HG03159 (cell line): ENCODE results near the gene RNF138.
"Not testable (repeated sequence)": the region's sequence is repeated elsewhere in the genome, so short reads cannot be mapped to it uniquely, and the experiment has no call there.

Experiments
- ATAC-seq: cut with Tn5 transposase; IDR thresholded peaks from one replicate; pipeline ENCODE4 v1.9.1; 2021; ENCODE audit warnings: mild to moderate bottlenecking, moderate library complexity; ENCODE audit not compliant: unreplicated experiment

The RNF138 gene

GRCh38 chr18:32095192-32095899 lies 3.7 kb downstream of the RNF138 start:
- no peak for ATAC-seq

- no peak for ATAC-seq
These were observed 4.2 kb downstream of the RNF138 start for GRCh38 chr18:32095900-32096229.

- no peak for ATAC-seq
These were observed 5.3 kb downstream of the RNF138 start for GRCh38 chr18:32096946-32097345.

GRCh38 chr18:32104516-32104915 lies 12.8 kb downstream of the RNF138 start:
- ATAC-seq: no peak

- ATAC-seq: no peak
These were observed 18.3 kb downstream of the RNF138 start for GRCh38 chr18:32110005-32110404.

GRCh38 chr18:32111706-32112105 lies 20.0 kb downstream of the RNF138 start:
- no peak for ATAC-seq

- ATAC-seq: no peak
These were observed 21.2 kb downstream of the RNF138 start for GRCh38 chr18:32112826-32113225.

- ATAC-seq: no peak
These were observed 22.7 kb downstream of the RNF138 start for GRCh38 chr18:32114293-32114942.

- no peak for ATAC-seq
These were observed 30.4 kb downstream of the RNF138 start for GRCh38 chr18:32122039-32122438.

GRCh38 chr18:32126538-32126937 lies 34.9 kb downstream of the RNF138 start:
- ATAC-seq: no peak

GRCh38 chr18:32135625-32136024 lies 44.0 kb downstream of the RNF138 start:
- ATAC-seq: no peak

- ATAC-seq: no peak
These were observed 46.8 kb downstream of the RNF138 start for GRCh38 chr18:32138332-32138982.

GRCh38 chr18:32139835-32140283 lies 48.2 kb downstream of the RNF138 start:
- no peak for ATAC-seq

GRCh38 chr18:32148185-32148870 lies 56.7 kb downstream of the RNF138 start:
- ATAC-seq: no peak

- ATAC-seq: peak; percentile 84
These were observed 61.2 kb downstream of the RNF138 start for GRCh38 chr18:32152705-32153448.

GRCh38 chr18:32156855-32157254 lies 65.2 kb downstream of the RNF138 start:
- no peak for ATAC-seq

GRCh38 chr18:32157580-32157979 lies 65.9 kb downstream of the RNF138 start:
- no peak for ATAC-seq

- ATAC-seq: peak; percentile 94
These were observed 66.5 kb downstream of the RNF138 start for GRCh38 chr18:32158108-32158624.

GRCh38 chr18:32158631-32159030 lies 67.0 kb downstream of the RNF138 start:
- not testable (repeated sequence) for ATAC-seq

- no peak for ATAC-seq
These were observed 68.9 kb downstream of the RNF138 start for GRCh38 chr18:32160547-32160946.
